ENCODE measurements around the gene KLHL13.
"Not testable (repeated sequence)": the region's sequence is repeated elsewhere in the genome, so short reads cannot be mapped to it uniquely, and the experiment has no call there.

Gene KLHL13

DNA sequence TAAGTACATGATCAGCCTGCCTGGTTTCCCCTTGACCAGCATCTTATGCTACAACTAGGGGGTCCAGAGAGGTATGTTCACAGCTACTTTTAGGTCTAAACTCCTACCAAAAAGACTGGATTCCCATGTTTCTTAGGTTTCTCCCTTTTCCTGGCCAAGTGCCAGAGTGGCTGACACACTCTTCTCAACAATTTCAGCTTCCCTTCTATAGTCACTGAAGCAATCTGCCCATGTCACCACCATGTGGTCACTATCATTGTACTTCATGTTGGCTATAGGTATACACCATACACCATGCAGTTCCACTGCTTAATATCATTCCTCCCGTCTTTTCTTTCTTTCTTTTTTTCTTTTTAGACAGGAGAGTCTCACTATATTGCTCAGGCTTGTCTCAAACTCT lies 66.9 kb downstream of the KLHL13 start:
- Mint-ChIP-seq H3K4me3 (no peak overlapping the region), H3K27me3 (ENCODE audit: low read depth) (no peaks in the 10 kb centered on the region), H3K4me1 (ENCODE audit: low read depth) (no peaks in the 10 kb centered on the region), H3K36me3 (ENCODE audit: low read depth) (no peaks in the 10 kb centered on the region), H3K9me3 (peaks cover under 1% of the 10 kb centered on the region), H3K27ac (no peak overlapping the region)
- DNase-seq (ENCODE audit: low spot score), result no peak

DNA sequence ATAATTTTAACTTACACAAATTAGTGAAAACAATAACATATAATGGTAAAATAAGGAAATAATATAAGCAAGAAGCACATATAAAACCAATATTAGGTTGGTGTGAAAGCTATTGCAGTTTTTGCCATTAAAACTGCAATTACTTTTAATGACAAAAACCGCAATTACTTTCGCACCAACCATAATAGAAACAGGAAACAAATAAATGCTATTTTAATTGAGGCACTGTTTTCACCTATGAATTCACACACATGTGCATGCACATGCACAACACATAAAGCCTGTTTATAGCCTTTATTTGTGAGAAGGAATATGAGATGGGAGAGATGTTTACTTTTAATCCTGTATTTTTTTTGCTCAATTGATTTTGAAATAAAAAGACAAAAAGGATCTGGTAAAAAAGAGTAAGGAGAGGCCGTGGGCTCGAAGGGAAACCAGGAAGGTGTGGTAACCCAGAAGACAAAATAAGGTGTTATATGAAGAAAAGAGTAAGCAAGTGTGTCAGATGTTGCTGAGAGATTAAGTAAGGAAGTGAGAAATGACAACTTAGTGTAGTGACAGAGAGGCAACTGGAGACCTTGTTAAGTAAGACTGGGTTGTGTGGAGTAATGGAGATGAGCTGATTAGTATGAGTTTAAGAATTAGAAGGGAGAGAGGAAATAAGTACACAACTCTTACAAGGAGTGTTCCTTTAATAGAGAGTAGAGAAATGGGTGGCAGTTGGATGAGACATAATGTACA lies 69.0 kb downstream of the KLHL13 start:
- H3K9me3 Mint-ChIP-seq, result peaks cover 7% of the 10 kb centered on the region
- no peaks in the 10 kb centered on the region for H3K36me3 Mint-ChIP-seq (ENCODE audit: low read depth)
- H3K4me3 Mint-ChIP-seq, result no peak overlapping the region
- no peaks in the 10 kb centered on the region for H3K27me3 Mint-ChIP-seq (ENCODE audit: low read depth)
- H3K27ac Mint-ChIP-seq, result no peak overlapping the region
- no peaks in the 10 kb centered on the region for H3K4me1 Mint-ChIP-seq (ENCODE audit: low read depth)
- DNase-seq (ENCODE audit: low spot score), result no peak

DNA sequence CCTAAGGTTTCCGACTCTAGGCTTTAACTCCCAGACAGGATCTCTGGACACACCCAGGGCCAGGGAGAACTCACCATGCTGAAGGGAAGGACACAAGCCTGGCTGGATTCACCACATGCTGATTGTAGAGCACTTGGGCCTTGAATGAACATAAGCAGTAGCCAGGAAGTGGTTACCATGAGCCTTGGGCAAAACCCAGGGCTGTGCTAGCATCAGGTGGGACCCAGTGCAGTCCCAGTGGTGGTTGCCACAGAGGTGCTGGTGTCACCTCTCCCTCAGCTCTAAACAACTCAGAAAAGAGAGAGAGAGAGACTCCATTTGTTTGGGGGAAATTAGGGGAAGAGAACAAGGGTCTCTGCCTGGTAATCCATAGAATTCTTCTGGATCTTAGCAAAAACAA lies 77.0 kb downstream of the KLHL13 start:
- no peak overlapping the region for H3K27ac Mint-ChIP-seq
- DNase-seq (ENCODE audit: low spot score), result no peak
- no peaks in the 10 kb centered on the region for H3K27me3 Mint-ChIP-seq (ENCODE audit: low read depth)

DNA sequence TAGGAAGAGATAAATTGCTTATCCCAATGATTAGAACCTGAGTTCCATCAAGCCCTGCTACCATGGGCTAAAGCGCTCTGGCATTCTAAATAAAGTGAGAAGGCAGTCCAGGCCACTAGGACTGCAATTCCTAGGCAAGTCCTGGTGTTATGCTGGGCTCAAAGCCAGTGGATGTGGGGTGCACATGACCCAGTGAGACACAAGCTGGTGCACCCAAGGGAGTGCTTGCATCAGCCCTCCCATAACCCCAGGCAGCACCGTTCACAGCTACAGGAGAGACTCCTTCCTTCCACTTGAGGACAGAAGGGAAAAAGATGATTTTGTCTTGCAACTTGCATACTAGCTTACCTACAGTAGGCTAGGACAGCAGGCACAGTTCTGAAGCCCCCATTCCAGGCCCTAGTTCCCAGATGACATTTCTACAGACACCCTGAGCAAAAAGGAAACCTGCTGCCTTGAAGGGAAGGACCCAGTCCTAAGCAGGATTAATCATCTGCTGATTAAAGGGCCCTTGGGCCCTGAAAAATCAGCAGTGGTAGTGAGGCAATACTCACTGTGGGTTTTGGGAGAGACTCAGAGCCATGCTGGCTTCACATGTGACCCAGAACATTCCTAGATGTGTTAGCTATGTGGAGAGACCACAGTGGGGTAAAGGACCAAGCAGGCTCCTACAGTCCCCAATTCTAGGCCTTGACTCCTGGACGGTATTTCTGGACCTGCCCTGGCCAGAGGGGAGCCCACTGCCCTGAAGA lies 77.8 kb downstream of the KLHL13 start:
- Mint-ChIP-seq H3K4me1 (ENCODE audit: low read depth) (no peaks in the 10 kb centered on the region), H3K36me3 (ENCODE audit: low read depth) (no peaks in the 10 kb centered on the region)

More for the DNA sequence above, 77.0 kb downstream of the KLHL13 start:
- H3K9me3 Mint-ChIP-seq, result peaks cover 8% of the 10 kb centered on the region
- no peak overlapping the region for H3K4me3 Mint-ChIP-seq
- H3K4me1 Mint-ChIP-seq (ENCODE audit: low read depth), result no peaks in the 10 kb centered on the region
- no peaks in the 10 kb centered on the region for H3K36me3 Mint-ChIP-seq (ENCODE audit: low read depth)

DNA sequence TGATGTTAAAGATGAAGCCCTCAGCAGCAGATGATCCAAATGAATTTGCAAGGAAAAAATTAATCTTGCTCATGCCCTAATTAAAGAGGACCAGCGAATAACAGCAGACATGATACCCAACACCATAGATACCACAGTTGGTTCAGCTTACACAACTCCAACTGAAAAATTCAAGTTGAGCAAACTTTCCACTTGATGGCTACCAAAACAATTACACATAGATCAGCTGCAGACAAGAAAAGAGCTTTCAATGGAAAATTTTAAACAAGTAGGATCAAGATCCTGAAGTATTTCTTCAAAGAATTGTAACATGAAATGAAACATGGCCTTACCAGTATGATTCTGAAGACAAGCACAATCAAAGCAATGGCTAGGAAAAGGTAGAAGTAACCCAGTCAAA lies 90.0 kb downstream of the KLHL13 start:
- H3K4me1 Mint-ChIP-seq (ENCODE audit: low read depth), result no peaks in the 10 kb centered on the region
- no peaks in the 10 kb centered on the region for H3K27me3 Mint-ChIP-seq (ENCODE audit: low read depth)
- H3K4me3 Mint-ChIP-seq, result no peak overlapping the region
- no peaks in the 10 kb centered on the region for H3K9me3 Mint-ChIP-seq
- no peaks in the 10 kb centered on the region for H3K36me3 Mint-ChIP-seq (ENCODE audit: low read depth)
- H3K27ac Mint-ChIP-seq, result no peak overlapping the region
- DNase-seq (ENCODE audit: low spot score), result no peak

More for the DNA sequence above, 77.8 kb downstream of the KLHL13 start:
- peaks cover 3% of the 10 kb centered on the region for H3K9me3 Mint-ChIP-seq
- no peak for DNase-seq (ENCODE audit: low spot score)
- H3K4me3 Mint-ChIP-seq, result no peak overlapping the region
- H3K27me3 Mint-ChIP-seq (ENCODE audit: low read depth), result no peaks in the 10 kb centered on the region
- H3K27ac Mint-ChIP-seq, result no peak overlapping the region

DNA sequence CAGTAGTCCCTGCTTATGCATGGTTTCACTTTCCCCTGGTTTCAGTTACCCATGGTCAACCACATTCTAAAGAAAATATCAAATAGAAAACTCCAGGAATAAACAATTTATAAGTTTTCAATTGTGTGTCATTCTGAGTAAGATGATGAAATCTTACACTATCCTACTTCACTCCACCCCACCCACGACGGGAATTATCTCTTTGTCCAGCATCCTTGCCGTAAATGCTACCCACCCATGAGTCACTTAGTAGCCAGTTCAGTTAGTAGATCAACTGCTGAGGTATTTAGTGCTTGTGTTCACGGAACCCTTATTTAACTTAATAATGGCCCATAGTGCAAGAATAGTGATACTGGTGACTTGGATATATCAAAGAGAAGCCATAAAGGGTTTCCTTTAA lies 91.4 kb downstream of the KLHL13 start:
- H3K4me1 Mint-ChIP-seq (ENCODE audit: low read depth), result no peaks in the 10 kb centered on the region
- H3K4me3 Mint-ChIP-seq, result no peak overlapping the region
- H3K27ac Mint-ChIP-seq, result no peak overlapping the region
- no peaks in the 10 kb centered on the region for H3K9me3 Mint-ChIP-seq
- H3K36me3 Mint-ChIP-seq (ENCODE audit: low read depth), result no peaks in the 10 kb centered on the region
- no peak for DNase-seq (ENCODE audit: low spot score)
- no peaks in the 10 kb centered on the region for H3K27me3 Mint-ChIP-seq (ENCODE audit: low read depth)

DNA sequence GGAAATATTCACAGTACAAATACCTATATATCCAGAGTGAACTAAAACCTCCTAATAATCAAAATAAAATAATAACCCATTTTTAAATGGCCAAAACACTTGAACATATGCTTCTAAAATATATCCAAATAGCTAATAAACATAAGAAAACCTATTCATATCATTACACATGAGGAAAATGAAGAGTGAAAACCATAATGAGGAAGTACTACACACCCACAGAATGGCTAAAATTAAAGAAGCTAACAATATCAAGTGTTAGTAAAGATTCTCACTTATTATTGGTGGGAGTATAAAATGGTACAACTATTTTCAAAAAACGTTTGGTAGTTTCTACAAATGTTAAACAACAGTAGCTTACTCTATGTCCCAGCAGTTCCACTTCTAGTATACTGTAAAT lies 92.1 kb downstream of the KLHL13 start:
- no peaks in the 10 kb centered on the region for H3K36me3 Mint-ChIP-seq (ENCODE audit: low read depth)
- H3K9me3 Mint-ChIP-seq, result no peaks in the 10 kb centered on the region
- no peak overlapping the region for H3K4me3 Mint-ChIP-seq
- no peak for DNase-seq (ENCODE audit: low spot score)
- H3K27me3 Mint-ChIP-seq (ENCODE audit: low read depth), result no peaks in the 10 kb centered on the region
- H3K27ac Mint-ChIP-seq, result no peak overlapping the region
- no peaks in the 10 kb centered on the region for H3K4me1 Mint-ChIP-seq (ENCODE audit: low read depth)

DNA sequence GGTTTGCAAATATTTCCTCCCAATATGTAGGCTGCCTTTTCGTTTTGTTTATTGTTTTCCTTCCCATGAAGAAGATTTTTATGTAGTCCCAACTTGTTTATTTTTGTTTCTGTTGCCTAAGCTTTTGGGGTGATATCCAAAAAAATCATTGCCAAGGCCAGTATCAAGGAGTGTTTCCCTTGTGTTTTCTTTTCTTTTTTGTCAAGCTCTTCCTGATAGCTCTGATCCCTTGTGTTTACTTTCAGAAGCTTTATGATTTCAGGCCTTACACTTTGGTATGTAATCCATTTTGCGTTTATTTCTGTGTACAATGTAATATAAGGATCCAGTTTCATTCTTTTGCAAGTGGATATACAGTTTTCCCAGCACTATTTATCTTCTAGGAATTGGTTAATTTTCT lies 93.9 kb downstream of the KLHL13 start:
- no peaks in the 10 kb centered on the region for H3K27me3 Mint-ChIP-seq (ENCODE audit: low read depth)
- no peaks in the 10 kb centered on the region for H3K36me3 Mint-ChIP-seq (ENCODE audit: low read depth)
- no peak overlapping the region for H3K27ac Mint-ChIP-seq
- H3K4me3 Mint-ChIP-seq, result no peak overlapping the region
- no peak for DNase-seq (ENCODE audit: low spot score)
- no peaks in the 10 kb centered on the region for H3K4me1 Mint-ChIP-seq (ENCODE audit: low read depth)
- no peaks in the 10 kb centered on the region for H3K9me3 Mint-ChIP-seq

DNA sequence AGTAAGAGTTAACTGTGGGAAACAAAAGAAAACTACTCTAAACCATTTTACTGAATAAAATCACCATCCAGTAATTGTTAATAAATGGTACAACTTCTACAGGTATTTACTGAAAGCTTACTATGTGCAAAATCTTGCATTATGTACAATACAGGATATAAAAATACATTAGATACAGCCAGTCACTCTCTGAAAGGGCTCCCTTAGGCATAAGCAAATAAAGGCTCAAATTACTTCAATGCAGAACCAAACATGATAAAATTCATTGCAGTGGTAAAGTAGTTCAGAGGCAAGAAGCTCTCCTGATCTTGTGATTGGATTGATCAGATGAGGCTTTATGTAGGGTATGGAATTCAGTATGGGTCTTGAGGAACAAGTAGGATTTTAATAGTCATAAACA lies 100.2 kb downstream of the KLHL13 start:
- H3K4me3 Mint-ChIP-seq, result no peak overlapping the region
- no peak overlapping the region for H3K27ac Mint-ChIP-seq
- H3K4me1 Mint-ChIP-seq (ENCODE audit: low read depth), result no peaks in the 10 kb centered on the region
- H3K27me3 Mint-ChIP-seq (ENCODE audit: low read depth), result no peaks in the 10 kb centered on the region
- H3K9me3 Mint-ChIP-seq, result no peaks in the 10 kb centered on the region
- no peak for DNase-seq (ENCODE audit: low spot score)
- no peaks in the 10 kb centered on the region for H3K36me3 Mint-ChIP-seq (ENCODE audit: low read depth)

DNA sequence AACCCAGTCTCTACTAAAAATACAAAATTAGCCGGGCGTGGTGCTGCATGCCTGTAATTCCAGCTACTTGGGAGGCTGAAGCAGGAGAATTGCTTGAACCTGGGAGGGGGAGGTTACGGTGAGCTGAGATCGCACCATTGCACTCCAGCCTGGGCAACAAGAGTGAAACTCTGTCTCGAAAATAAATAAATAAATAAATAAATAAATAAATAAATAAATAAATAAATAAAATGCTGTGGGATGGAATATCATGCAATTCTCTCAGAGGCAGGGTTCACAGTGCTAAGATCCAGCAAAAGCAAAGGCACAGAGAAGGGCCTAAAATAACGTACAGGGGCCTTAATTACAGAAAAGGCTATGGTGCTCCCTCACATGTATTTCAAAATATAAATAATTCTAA lies 114.2 kb downstream of the KLHL13 start:
- H3K27ac Mint-ChIP-seq; H3K27me3 Mint-ChIP-seq (ENCODE audit: low read depth); H3K36me3 Mint-ChIP-seq (ENCODE audit: low read depth); H3K4me3 Mint-ChIP-seq; H3K9me3 Mint-ChIP-seq; DNase-seq (ENCODE audit: low spot score); H3K4me1 Mint-ChIP-seq (ENCODE audit: low read depth): not testable (repeated sequence)

DNA sequence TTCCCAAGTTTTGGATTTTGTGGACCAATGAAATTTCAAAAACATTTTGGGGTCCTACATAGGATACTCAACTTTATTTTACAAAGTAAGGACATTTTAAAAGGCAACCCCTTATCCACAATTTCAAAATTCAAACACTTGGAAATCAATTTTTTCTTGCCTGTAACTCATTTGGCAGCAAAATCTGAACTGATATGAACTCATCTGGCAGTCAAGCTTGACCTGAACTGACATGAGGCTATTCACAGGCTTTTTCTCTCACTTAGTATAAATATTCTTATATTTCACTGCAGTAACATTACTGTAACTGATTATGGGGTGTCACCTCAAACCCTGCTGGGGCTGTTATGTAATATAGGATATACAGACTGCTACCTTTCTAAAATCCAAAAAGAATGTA lies 116.1 kb downstream of the KLHL13 start:
- H3K4me3 Mint-ChIP-seq, result no peak overlapping the region
- no peak for DNase-seq (ENCODE audit: low spot score)
- no peaks in the 10 kb centered on the region for H3K9me3 Mint-ChIP-seq
- H3K27ac Mint-ChIP-seq, result no peak overlapping the region
- H3K27me3 Mint-ChIP-seq (ENCODE audit: low read depth), result no peaks in the 10 kb centered on the region
- H3K36me3 Mint-ChIP-seq (ENCODE audit: low read depth), result no peaks in the 10 kb centered on the region
- H3K4me1 Mint-ChIP-seq (ENCODE audit: low read depth), result no peaks in the 10 kb centered on the region

DNA sequence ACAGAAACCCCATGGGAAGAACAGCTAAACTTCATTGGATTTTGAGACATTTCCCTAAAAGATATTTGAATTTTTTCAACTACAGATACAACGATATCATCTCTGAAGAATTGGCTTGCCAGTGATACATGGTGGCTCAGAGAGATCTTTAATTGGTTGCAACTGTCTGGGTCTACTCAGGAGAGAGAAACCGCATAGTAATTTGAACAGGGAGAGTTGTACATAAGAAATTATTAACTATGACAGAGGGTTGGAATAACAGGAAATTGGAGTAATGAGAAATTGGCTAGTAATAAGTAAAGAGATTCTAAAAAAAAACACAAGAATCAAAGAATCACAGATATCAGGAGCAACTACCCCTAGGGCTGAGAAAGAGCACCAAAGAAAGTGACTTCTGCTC lies 118.4 kb downstream of the KLHL13 start:
- Mint-ChIP-seq H3K36me3 (ENCODE audit: low read depth) (no peaks in the 10 kb centered on the region), H3K4me1 (ENCODE audit: low read depth) (no peaks in the 10 kb centered on the region), H3K27me3 (ENCODE audit: low read depth) (no peaks in the 10 kb centered on the region), H3K27ac (no peak overlapping the region), H3K9me3 (no peaks in the 10 kb centered on the region), H3K4me3 (no peak overlapping the region)
- no peak for DNase-seq (ENCODE audit: low spot score)

DNA sequence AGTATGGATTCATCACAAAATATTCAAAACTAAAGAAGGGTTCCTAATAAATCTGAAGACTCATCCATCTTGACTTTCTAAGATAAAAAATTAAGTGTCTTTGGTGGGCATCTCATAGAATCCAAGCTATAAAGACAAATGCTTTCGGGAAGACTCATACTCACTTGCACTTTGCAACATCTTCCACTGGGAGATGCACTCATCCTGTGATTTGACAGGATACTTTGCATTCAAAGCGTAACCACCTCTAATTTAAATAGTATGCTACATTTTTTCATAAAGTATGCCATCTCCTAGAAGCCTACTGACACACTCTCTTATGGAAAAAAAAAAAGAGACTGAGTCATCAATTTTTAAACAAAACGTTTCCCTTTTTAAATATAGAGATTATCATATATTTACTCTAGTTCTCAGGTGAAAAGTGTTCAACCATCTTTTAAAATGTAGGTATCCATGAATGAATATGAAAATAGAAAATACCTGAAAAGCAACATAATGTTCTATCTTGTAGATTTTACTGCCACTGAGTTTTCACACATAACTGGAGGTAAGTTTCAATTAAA lies 119.6 kb downstream of the KLHL13 start:
- no peaks in the 10 kb centered on the region for H3K9me3 Mint-ChIP-seq
- no peak for DNase-seq (ENCODE audit: low spot score)
- H3K27me3 Mint-ChIP-seq (ENCODE audit: low read depth), result no peaks in the 10 kb centered on the region
- H3K27ac Mint-ChIP-seq, result no peak overlapping the region
- H3K4me1 Mint-ChIP-seq (ENCODE audit: low read depth), result no peaks in the 10 kb centered on the region
- no peaks in the 10 kb centered on the region for H3K36me3 Mint-ChIP-seq (ENCODE audit: low read depth)
- H3K4me3 Mint-ChIP-seq, result no peak overlapping the region

DNA sequence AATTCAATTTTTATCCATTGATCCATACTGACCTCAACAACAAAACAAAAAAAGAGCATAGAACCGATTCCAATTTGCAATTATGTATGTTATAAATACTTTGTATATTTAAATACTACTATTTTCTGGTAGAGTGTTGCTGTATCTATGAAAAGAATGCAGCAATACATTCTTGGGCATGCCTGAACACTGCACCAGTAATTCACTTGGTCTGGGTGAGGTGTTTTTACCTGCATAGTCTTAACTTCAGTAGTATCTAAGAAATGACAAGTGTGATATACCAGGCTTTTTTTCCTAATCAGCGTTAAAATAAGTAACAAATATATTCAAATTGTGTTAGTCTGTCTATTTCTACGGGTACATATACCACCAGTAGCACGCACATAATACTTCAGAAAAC lies 120.2 kb downstream of the KLHL13 start:
- no peak for DNase-seq (ENCODE audit: low spot score)
- H3K4me1 Mint-ChIP-seq (ENCODE audit: low read depth), result no peaks in the 10 kb centered on the region
- H3K4me3 Mint-ChIP-seq, result no peak overlapping the region
- no peaks in the 10 kb centered on the region for H3K9me3 Mint-ChIP-seq
- H3K27me3 Mint-ChIP-seq (ENCODE audit: low read depth), result no peaks in the 10 kb centered on the region
- no peaks in the 10 kb centered on the region for H3K36me3 Mint-ChIP-seq (ENCODE audit: low read depth)
- H3K27ac Mint-ChIP-seq, result no peak overlapping the region
